HEK293 (cell line): ENCODE measurements around the gene ZNF532.

Experiments used
- CTCF ChIA-PET: fragments of 350-600 bp; formaldehyde crosslinking; extraction: SDS; loops from one replicate; lab custom pipeline; 2021; ENCODE audit warnings: antibody characterized with exemption; lab: Yijun Ruan, JAX
- POLR2A ChIA-PET: fragments of 300-600 bp; formaldehyde crosslinking; extraction: SDS; loops from one replicate; lab custom pipeline; 2020; ENCODE audit warnings: antibody characterized with exemption, inconsistent platforms; lab: Yijun Ruan, JAX
- H3K27ac ChIP-seq: fragments of 200-500 bp; sonication (Bioruptor generic); 2 replicates; pipeline ENCODE4 v1.5.1; 2014; ENCODE audit warnings: low read depth, low read length, control low read depth, inconsistent platforms; ENCODE audit errors: extremely low read depth
- H3K36me3 ChIP-seq, 2 experiments: fragments of 200-500 bp in 1 of 2; sonication (Bioruptor generic) in 1 of 2; 1 replicate in 1 of 2; 2 replicates in 1 of 2; pipeline ENCODE4 v1.5.1; 2014 to 2017; ENCODE audit warnings: inconsistent platforms in 2 of 2, low read length in 2 of 2; ENCODE audit not compliant: control insufficient read depth in 2 of 2, insufficient read depth in 1 of 2
- H3K4me1 ChIP-seq: fragments of 200-500 bp; sonication (Bioruptor generic); 2 replicates; pipeline ENCODE4 v1.5.1; 2014; ENCODE audit warnings: mild to moderate bottlenecking, low read length, inconsistent platforms; ENCODE audit not compliant: control insufficient read depth, insufficient read depth
- H3K4me3 ChIP-seq: 2 replicates; pipeline ENCODE4 v1.5.1; 2011; ENCODE audit warnings: low read depth, mild to moderate bottlenecking, control low read depth, low read length, moderate library complexity
- H3K9me3 ChIP-seq: fragments of 200-500 bp; sonication (Bioruptor generic); 2 replicates; pipeline ENCODE4 v1.5.1; 2014; ENCODE audit warnings: low read depth, low read length, inconsistent platforms; ENCODE audit not compliant: control insufficient read depth, insufficient read depth
- BCL11B ChIP-seq: fragments of 450-650 bp; formaldehyde crosslinking; IDR thresholded peaks from 2 replicates; pipeline ENCODE4 v1.5.1; 2016; ENCODE audit warnings: low read depth, missing biosample characterization, missing genetic modification characterization
- GLIS2 ChIP-seq: fragments of 450-650 bp; formaldehyde crosslinking; IDR thresholded peaks from 2 replicates; pipeline ENCODE4 v1.5.1; 2016; ENCODE audit warnings: missing biosample characterization, missing genetic modification characterization
- REPIN1 ChIP-seq: fragments of 450-650 bp; formaldehyde crosslinking; IDR thresholded peaks from 2 replicates; pipeline ENCODE4 v1.5.1; 2017; ENCODE audit warnings: missing biosample characterization, missing genetic modification characterization, low read depth
- ZBTB8A ChIP-seq: fragments of 450-650 bp; formaldehyde crosslinking; IDR thresholded peaks from 2 replicates; pipeline ENCODE4 v1.5.1; 2016; ENCODE audit warnings: missing biosample characterization, missing genetic modification characterization
- ZEB2 ChIP-seq: fragments of 450-650 bp; formaldehyde crosslinking; IDR thresholded peaks from 2 replicates; pipeline ENCODE4 v1.5.1; 2016; ENCODE audit warnings: missing biosample characterization, missing genetic modification characterization
- ZFP41 ChIP-seq: fragments of 450-650 bp; formaldehyde crosslinking; IDR thresholded peaks from 2 replicates; pipeline ENCODE4 v1.5.1; 2016; ENCODE audit warnings: missing biosample characterization, missing genetic modification characterization, borderline replicate concordance
- ZNF214 ChIP-seq: fragments of 450-650 bp; formaldehyde crosslinking; IDR thresholded peaks from 2 replicates; pipeline ENCODE4 v1.5.1; 2017; ENCODE audit warnings: missing biosample characterization, mild to moderate bottlenecking, missing genetic modification characterization, borderline replicate concordance
- ZNF292 ChIP-seq: fragments of 450-650 bp; formaldehyde crosslinking; IDR thresholded peaks from 2 replicates; pipeline ENCODE4 v1.5.1; 2016; ENCODE audit warnings: low read depth, missing biosample characterization, missing genetic modification characterization, borderline replicate concordance
- ZNF416 ChIP-seq: fragments of 450-650 bp; formaldehyde crosslinking; IDR thresholded peaks from 2 replicates; pipeline ENCODE4 v1.5.1; 2016; ENCODE audit warnings: missing biosample characterization, missing genetic modification characterization
- ZNF561 ChIP-seq: fragments of 450-650 bp; IDR thresholded peaks from 2 replicates; pipeline ENCODE4 v1.5.1; 2018; ENCODE audit warnings: missing biosample characterization, missing genetic modification characterization, borderline replicate concordance
- TF ChIP-seq, protein P1 (sequence below): fragments of 450-650 bp; formaldehyde crosslinking; IDR thresholded peaks from 2 replicates; pipeline ENCODE4 v1.5.1; 2016; ENCODE audit warnings: missing biosample characterization, missing genetic modification characterization
- TF ChIP-seq, protein P2 (sequence below): fragments of 450-650 bp; formaldehyde crosslinking; IDR thresholded peaks from 2 replicates; pipeline ENCODE4 v1.5.1; 2016; ENCODE audit warnings: missing biosample characterization, missing genetic modification characterization
- TF ChIP-seq, protein P3 (sequence below): fragments of 450-650 bp; formaldehyde crosslinking; conservative IDR thresholded peaks from 2 replicates; pipeline ENCODE4 v1.5.1; 2016; ENCODE audit warnings: low read depth, missing biosample characterization, missing genetic modification characterization

ZNF532 gene

DNA sequence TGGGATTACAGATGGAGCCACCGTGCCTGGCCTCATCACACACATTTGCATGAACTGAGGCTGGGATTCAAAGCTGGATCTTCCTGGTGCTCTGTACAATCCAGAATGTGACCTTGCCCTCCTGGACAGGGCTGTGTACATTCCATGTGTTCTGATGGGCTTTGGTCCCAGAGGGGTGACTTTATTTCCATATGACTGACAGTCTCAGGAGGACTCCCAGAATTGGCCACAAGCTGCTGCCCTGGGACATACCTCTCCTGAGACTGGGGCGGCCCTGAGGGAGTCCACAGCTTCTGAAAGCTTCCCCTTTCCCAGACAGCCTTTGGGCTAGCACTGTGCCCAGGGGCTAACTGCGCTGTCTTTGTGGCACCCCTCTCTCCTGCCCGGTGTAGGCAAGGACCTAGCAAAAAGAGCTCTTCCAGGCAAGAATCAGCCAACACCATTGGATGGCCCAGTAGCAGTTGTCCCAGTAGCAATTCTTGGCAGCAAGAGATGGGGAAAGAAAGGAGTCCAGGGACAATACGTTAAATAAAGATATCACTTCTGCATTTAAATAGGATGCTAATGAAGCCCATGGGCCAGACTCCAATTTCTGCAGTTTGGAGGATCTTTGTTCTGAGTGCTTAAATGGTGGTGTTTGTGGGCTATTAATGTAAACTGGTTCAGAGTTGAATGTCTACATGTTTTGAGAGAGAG lies 26.4 kb upstream of the ZNF532 start (continued):
- TF ChIP-seq ZNF561 (tag by site-specific recombination) (no peak), ZFP41 (tag by site-specific recombination) (no peak), ZEB2 (no peak), GLIS2 (tag by site-specific recombination) (no peak)
- TF ChIP-seq, protein P1, sequence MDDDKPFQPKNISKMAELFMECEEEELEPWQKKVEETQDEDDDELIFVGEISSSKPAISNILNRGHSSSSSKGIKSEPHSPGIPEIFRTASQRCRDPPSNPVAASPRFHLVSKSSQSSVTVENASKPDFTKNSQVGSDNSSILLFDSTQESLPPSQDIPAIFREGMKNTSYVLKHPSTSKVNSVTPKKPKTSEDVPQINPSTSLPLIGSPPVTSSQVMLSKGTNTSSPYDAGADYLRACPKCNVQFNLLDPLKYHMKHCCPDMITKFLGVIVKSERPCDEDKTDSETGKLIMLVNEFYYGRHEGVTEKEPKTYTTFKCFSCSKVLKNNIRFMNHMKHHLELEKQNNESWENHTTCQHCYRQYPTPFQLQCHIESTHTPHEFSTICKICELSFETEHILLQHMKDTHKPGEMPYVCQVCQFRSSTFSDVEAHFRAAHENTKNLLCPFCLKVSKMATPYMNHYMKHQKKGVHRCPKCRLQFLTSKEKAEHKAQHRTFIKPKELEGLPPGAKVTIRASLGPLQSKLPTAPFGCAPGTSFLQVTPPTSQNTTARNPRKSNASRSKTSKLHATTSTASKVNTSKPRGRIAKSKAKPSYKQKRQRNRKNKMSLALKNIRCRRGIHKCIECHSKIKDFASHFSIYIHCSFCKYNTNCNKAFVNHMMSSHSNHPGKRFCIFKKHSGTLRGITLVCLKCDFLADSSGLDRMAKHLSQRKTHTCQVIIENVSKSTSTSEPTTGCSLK (tag by site-specific recombination) = no peak
- TF ChIP-seq, all 188 proteins: peak for 0

DNA sequence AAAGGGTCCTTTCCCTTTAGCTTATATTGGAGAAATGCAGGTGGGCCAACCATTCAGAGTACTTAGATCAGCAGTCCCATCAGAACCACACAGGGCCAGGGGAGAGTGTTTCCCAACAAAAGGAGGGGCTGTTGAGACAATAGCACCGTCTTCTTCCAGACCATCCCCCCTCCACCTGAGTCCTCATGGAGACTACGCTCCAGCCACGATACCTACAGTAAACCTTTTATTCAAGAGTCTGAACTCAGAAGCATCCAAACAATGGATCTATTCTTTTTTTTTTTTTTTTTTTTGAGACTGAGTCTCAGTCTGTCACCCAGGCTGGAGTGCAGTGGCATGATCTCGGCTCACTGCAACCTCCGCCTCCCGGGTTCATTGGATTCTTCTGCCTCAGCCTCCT lies 25.7 kb upstream of the ZNF532 start:
- POLR2A ChIA-PET = no interaction called here
- no peak overlapping the region for H3K27ac ChIP-seq
- no peak for TF ChIP-seq ZNF292 (tag by site-specific recombination)

DNA sequence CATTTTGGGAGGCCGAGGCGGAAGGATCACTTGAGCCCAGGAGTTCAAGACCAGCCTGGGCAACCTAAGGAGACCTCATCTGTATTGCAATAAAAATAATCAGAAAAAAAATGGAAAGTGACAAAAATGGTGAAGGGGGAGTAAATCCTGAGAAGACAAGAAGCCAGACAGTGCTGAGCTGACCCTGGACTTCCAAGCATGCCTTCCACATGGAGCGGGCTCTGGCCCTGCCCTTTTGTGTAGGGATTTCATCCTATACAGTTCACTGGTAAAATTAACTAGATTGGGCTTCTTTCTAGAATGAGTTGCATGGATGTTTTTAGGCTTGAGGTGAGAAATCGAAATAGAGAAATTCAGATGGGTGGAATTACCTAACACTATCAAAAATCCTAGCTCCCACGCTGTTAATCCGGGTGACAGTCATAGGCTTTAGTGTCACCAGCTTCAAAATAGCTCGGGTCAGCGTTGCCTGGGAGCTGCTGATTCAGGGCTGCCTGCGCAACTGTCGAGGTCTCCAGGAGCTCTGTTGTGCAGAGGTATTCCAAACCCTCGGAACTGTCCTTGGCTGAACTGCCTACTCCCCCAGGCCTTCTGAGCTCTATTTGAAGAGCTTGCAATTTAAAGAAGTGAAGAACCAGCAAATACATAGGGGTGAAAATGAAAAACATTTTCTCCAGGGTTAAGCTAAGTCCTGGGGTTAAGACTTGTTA lies 21.5 kb upstream of the ZNF532 start:
- ChIA-PET CTCF (interaction anchor here (0.9 to 1.9 kb wide), 2 partner anchors 226 to 227 kb away, joined by 3 to 4 read pairs; no protein-coding TSS in a partner anchor), POLR2A (no interaction called here)
- no peak overlapping the region for H3K4me3 ChIP-seq
- H3K36me3 ChIP-seq = no peaks in the 10 kb centered on the region
- no peaks in the 10 kb centered on the region for H3K4me1 ChIP-seq
- TF ChIP-seq ZBTB8A (tag by site-specific recombination) = no peak
- no peak for TF ChIP-seq ZNF416
- TF ChIP-seq, protein P2, sequence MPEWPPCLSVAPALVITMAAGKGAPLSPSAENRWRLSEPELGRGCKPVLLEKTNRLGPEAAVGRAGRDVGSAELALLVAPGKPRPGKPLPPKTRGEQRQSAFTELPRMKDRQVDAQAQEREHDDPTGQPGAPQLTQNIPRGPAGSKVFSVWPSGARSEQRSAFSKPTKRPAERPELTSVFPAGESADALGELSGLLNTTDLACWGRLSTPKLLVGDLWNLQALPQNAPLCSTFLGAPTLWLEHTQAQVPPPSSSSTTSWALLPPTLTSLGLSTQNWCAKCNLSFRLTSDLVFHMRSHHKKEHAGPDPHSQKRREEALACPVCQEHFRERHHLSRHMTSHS (tag by site-specific recombination) = no peak
- no peak for TF ChIP-seq ZNF214 (tag by site-specific recombination)
- TF ChIP-seq, protein P1 (tag by site-specific recombination) = no peak
- no peak for TF ChIP-seq BCL11B
- TF ChIP-seq, protein P3, sequence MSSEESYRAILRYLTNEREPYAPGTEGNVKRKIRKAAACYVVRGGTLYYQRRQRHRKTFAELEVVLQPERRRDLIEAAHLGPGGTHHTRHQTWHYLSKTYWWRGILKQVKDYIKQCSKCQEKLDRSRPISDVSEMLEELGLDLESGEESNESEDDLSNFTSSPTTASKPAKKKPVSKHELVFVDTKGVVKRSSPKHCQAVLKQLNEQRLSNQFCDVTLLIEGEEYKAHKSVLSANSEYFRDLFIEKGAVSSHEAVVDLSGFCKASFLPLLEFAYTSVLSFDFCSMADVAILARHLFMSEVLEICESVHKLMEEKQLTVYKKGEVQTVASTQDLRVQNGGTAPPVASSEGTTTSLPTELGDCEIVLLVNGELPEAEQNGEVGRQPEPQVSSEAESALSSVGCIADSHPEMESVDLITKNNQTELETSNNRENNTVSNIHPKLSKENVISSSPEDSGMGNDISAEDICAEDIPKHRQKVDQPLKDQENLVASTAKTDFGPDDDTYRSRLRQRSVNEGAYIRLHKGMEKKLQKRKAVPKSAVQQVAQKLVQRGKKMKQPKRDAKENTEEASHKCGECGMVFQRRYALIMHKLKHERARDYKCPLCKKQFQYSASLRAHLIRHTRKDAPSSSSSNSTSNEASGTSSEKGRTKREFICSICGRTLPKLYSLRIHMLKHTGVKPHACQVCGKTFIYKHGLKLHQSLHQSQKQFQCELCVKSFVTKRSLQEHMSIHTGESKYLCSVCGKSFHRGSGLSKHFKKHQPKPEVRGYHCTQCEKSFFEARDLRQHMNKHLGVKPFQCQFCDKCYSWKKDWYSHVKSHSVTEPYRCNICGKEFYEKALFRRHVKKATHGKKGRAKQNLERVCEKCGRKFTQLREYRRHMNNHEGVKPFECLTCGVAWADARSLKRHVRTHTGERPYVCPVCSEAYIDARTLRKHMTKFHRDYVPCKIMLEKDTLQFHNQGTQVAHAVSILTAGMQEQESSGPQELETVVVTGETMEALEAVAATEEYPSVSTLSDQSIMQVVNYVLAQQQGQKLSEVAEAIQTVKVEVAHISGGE = no peak
- TF ChIP-seq REPIN1 (tag by site-specific recombination) = no peak
- no peaks in the 10 kb centered on the region for H3K9me3 ChIP-seq
- H3K27ac ChIP-seq = no peak overlapping the region

More for the DNA sequence above, 25.7 kb upstream of the ZNF532 start:
- H3K4me1 ChIP-seq = no peaks in the 10 kb centered on the region; the same call in 1 of the 2 replicates
- CTCF ChIA-PET = interaction anchor here (0.6 to 0.8 kb wide), 2 partner anchors 54 to 232 kb away, joined by 3 to 5 read pairs; no protein-coding TSS in a partner anchor
- H3K36me3 ChIP-seq = no peaks in the 10 kb centered on the region
- H3K9me3 ChIP-seq = no peaks in the 10 kb centered on the region
- no peak overlapping the region for H3K4me3 ChIP-seq
